Measurements from ENCODE around the gene RPS6KC1. TPM values are rescaled to one million over a fixed set of nuclear protein-coding genes. Genes with fewer than 3 reads are reported as not detected.

The RPS6KC1 gene
- total RNA-seq, 5 donors from 2014 or later (not counting 1 experiment from before 2014, with no cell fraction given): 11.0 to 12.8 (median 11.7) TPM

DNA sequence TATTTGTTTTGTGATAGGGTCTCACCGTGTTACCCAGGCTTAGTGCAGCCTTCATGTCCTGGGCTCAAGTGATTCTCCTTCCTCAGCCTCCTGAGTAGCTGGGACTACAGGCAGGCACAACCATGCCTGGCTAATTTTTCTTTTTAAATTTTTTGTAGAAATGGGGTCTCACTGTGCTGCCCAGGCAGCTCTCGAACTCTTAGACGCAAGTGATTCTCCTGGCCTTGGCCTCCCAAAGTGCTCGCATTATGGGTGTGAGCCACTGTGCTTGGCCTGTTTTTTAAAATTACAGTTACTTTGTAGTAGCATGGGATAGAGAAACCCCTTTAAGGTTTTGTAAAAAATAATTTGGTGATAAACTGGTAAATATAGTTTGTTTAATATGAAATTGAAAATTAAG lies 69.9 kb downstream of the RPS6KC1 start:
- no peaks in the 10 kb centered on the region for H3K27me3 Mint-ChIP-seq
- no peak overlapping the region for H3K27ac Mint-ChIP-seq
- no peaks in the 10 kb centered on the region for H3K9me3 Mint-ChIP-seq
- peaks cover 3% of the 10 kb centered on the region for H3K36me3 Mint-ChIP-seq
- Histone ChIP-seq H3K27me3 (replicated peaks in 1 of 2; ENCODE audit: control insufficient read depth in 2 of 2, extremely low read depth in 1 of 2, insufficient read depth in 2 of 2, low read length in 1 of 2) (no peaks in the 10 kb centered on the region), H3K36me3 (ENCODE audit: control insufficient read depth in 2 of 2, extremely low read depth in 1 of 2, insufficient read depth in 1 of 2, low read length in 1 of 2) (no peaks in the 10 kb centered on the region), H3K4me1 (ENCODE audit: control insufficient read depth in 1 of 2, extremely low read depth in 1 of 2, insufficient read depth in 2 of 2, low read length in 2 of 2) (no peaks in the 10 kb centered on the region), H3K27ac (ENCODE audit: low read length) (no peak overlapping the region), H3K4me3 (ENCODE audit: control insufficient read depth in 1 of 2, extremely low read depth in 1 of 2, low read length in 1 of 2) (no peak overlapping the region), H3K9me3 (no peaks in the 10 kb centered on the region)
- H3K4me1 Mint-ChIP-seq: peaks cover 0 to 3% (median 0%) of the 10 kb centered on the region in 3 donors
- DNase-seq (no peak), ATAC-seq (replicated peaks in 1 of 4) (no peak)
- ChIA-PET CTCF (interaction anchor here in 1 of 2 donors (1.2 kb wide), 1 partner anchor 9 kb away, joined by 4 read pairs; no protein-coding TSS in a partner anchor), POLR2A (no interaction called here)
- H3K4me3 Mint-ChIP-seq: no peak overlapping the region
- WGBS (ENCODE audit: insufficient coverage): 100% methylated on average over 4 of the region's 4 CpGs

DNA sequence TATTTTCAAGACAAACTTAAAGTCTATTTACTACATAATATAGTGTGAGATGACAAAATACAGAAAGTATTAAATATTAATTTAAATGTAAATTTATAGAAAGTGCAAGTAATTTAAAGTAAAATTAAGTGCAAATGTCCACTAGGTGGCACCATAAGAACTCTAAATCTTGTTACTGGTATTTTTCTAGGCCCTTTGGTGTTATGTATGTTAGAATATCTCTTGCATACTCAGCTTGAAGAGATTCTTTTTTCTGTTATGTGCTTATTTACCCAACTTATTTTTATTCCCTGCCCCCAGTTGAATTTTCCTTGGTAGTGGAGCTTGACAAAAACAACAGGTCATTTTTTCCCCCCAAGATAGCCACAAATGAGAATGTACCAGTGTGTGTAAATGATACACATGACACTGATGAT lies 71.5 kb downstream of the RPS6KC1 start:
- H3K27ac Mint-ChIP-seq: no peak overlapping the region
- Histone ChIP-seq H3K4me3 (ENCODE audit: control insufficient read depth in 1 of 2, extremely low read depth in 1 of 2, low read length in 1 of 2) (no peak overlapping the region), H3K9me3 (no peaks in the 10 kb centered on the region), H3K36me3 (ENCODE audit: control insufficient read depth in 2 of 2, extremely low read depth in 1 of 2, insufficient read depth in 1 of 2, low read length in 1 of 2) (no peaks in the 10 kb centered on the region), H3K4me1 (ENCODE audit: control insufficient read depth in 1 of 2, extremely low read depth in 1 of 2, insufficient read depth in 2 of 2, low read length in 2 of 2) (no peaks in the 10 kb centered on the region), H3K27ac (ENCODE audit: low read length) (no peak overlapping the region), H3K27me3 (replicated peaks in 1 of 2; ENCODE audit: control insufficient read depth in 2 of 2, extremely low read depth in 1 of 2, insufficient read depth in 2 of 2, low read length in 1 of 2) (no peaks in the 10 kb centered on the region)
- H3K36me3 Mint-ChIP-seq: peaks cover 3% of the 10 kb centered on the region
- DNase-seq: peak in 1 of 35 experiments; percentile 49
- ChIA-PET CTCF (interaction anchor here (0.7 to 1.9 kb wide), 3 partner anchors 11 to 1207 kb away, joined by 3 to 4 read pairs (median 4); no protein-coding TSS in a partner anchor), POLR2A (no interaction called here)
- no peaks in the 10 kb centered on the region for H3K27me3 Mint-ChIP-seq
- ATAC-seq (replicated peaks in 1 of 4): no peak
- H3K4me1 Mint-ChIP-seq: peaks cover 0 to 3% (median 0%) of the 10 kb centered on the region in 3 donors
- no peaks in the 10 kb centered on the region for H3K9me3 Mint-ChIP-seq
- H3K4me3 Mint-ChIP-seq: no peak overlapping the region

DNA sequence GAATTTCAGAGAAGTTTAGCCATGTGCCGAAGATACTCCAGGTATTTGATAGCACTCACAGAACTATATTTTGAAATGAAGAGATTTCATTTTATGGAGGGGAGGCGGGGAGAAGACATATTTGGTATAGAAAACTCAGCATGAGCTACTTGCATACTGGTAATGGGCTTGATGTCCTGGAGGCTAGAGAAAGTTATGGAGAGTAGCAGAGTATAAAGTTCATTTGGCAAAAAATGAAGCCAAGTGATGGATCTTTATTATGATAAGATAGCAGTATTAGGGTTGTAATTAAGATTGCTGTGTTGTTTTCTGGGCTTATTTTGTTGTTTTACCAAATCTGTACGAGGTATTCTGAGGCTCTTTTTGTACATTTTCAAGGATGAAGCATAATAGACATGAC lies 72.0 kb downstream of the RPS6KC1 start:
- 100% methylated on average over 1 of the region's 3 CpGs for WGBS (ENCODE audit: insufficient coverage)
- Mint-ChIP-seq H3K27ac (no peak overlapping the region), H3K27me3 (no peaks in the 10 kb centered on the region), H3K4me3 (no peak overlapping the region), H3K4me1 (peaks cover 0 to 3% (median 0%) of the 10 kb centered on the region in 3 donors), H3K9me3 (no peaks in the 10 kb centered on the region), H3K36me3 (peaks cover 3% of the 10 kb centered on the region)
- Histone ChIP-seq H3K4me3 (ENCODE audit: control insufficient read depth in 1 of 2, extremely low read depth in 1 of 2, low read length in 1 of 2) (no peak overlapping the region), H3K27me3 (replicated peaks in 1 of 2; ENCODE audit: control insufficient read depth in 2 of 2, extremely low read depth in 1 of 2, insufficient read depth in 2 of 2, low read length in 1 of 2) (no peaks in the 10 kb centered on the region), H3K27ac (ENCODE audit: low read length) (no peak overlapping the region), H3K36me3 (ENCODE audit: control insufficient read depth in 2 of 2, extremely low read depth in 1 of 2, insufficient read depth in 1 of 2, low read length in 1 of 2) (no peaks in the 10 kb centered on the region), H3K9me3 (no peaks in the 10 kb centered on the region), H3K4me1 (ENCODE audit: control insufficient read depth in 1 of 2, extremely low read depth in 1 of 2, insufficient read depth in 2 of 2, low read length in 2 of 2) (no peaks in the 10 kb centered on the region)
- DNase-seq (no peak), ATAC-seq (replicated peaks in 1 of 4) (no peak)
- CTCF ChIA-PET: interaction anchor here (1.2 to 1.9 kb wide), 3 partner anchors 11 to 1206 kb away, joined by 3 to 4 read pairs (median 3); no protein-coding TSS in a partner anchor
- POLR2A ChIA-PET: no interaction called here

DNA sequence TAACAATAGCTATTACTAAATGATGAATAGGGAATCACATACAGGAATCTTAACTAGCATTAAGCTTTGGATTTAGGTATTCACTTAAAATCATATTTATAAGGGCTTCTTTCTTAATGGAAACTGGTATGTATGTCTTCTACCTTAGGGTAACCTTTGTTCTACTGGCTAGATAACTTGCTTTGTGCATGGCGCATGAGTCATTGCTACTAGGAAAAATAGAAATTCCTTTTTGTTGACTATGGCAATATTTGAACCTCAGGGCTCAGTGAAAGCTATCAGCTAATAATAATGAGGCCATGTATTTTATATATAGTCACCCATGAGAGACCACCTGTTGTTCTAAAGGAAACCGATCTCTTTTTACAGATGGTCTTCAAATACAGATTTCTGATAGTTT lies 72.5 kb downstream of the RPS6KC1 start:
- ChIA-PET CTCF (interaction anchor here (1.2 to 1.9 kb wide), 3 partner anchors 10 to 1206 kb away, joined by 3 to 4 read pairs (median 3); no protein-coding TSS in a partner anchor), POLR2A (no interaction called here)
- H3K27me3 ChIP-seq (replicated peaks in 1 of 2; ENCODE audit: control insufficient read depth in 2 of 2, extremely low read depth in 1 of 2, insufficient read depth in 2 of 2, low read length in 1 of 2): no peaks in the 10 kb centered on the region
- Mint-ChIP-seq H3K9me3 (no peaks in the 10 kb centered on the region), H3K36me3 (peaks cover 3% of the 10 kb centered on the region), H3K27me3 (no peaks in the 10 kb centered on the region), H3K4me3 (no peak overlapping the region), H3K4me1 (peaks cover 0 to 3% (median 0%) of the 10 kb centered on the region in 3 donors), H3K27ac (no peak overlapping the region)
- no peak for DNase-seq
- ATAC-seq (replicated peaks in 1 of 4): no peak
- H3K36me3 ChIP-seq (ENCODE audit: control insufficient read depth in 2 of 2, extremely low read depth in 1 of 2, insufficient read depth in 1 of 2, low read length in 1 of 2): no peaks in the 10 kb centered on the region
- no peak overlapping the region for H3K4me3 ChIP-seq (ENCODE audit: control insufficient read depth in 1 of 2, extremely low read depth in 1 of 2, low read length in 1 of 2)
- no peaks in the 10 kb centered on the region for H3K9me3 ChIP-seq
- no CpG with 5 or more reads among the region's 2 CpGs for WGBS (ENCODE audit: insufficient coverage)
- H3K4me1 ChIP-seq (ENCODE audit: control insufficient read depth in 1 of 2, extremely low read depth in 1 of 2, insufficient read depth in 2 of 2, low read length in 2 of 2): no peaks in the 10 kb centered on the region
- H3K27ac ChIP-seq (ENCODE audit: low read length): no peak overlapping the region

DNA sequence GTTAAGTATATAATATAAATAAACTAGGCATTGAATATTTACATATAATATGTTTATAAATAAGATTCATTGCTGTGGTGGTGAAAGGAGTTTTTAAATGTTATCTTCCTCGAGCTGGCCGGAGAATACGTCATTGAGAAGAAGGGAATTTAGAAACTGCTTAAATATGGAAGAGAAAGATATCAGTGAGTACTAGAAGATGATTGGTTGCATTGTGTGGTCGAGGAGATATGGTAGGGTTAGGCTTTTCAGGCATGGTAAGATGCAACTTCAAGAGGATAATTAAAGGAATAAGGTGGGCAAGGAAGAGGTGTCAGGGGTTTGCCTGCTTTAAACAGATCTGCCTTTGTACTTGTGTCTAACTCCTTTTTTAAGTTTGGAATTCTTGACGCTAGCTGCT lies 73.5 kb downstream of the RPS6KC1 start:
- ChIA-PET CTCF (no interaction called here), POLR2A (no interaction called here)
- H3K4me1 ChIP-seq (ENCODE audit: control insufficient read depth in 1 of 2, extremely low read depth in 1 of 2, insufficient read depth in 2 of 2, low read length in 2 of 2): no peaks in the 10 kb centered on the region
- no peaks in the 10 kb centered on the region for H3K27me3 ChIP-seq (replicated peaks in 1 of 2; ENCODE audit: control insufficient read depth in 2 of 2, extremely low read depth in 1 of 2, insufficient read depth in 2 of 2, low read length in 1 of 2)
- H3K9me3 ChIP-seq: no peaks in the 10 kb centered on the region
- Mint-ChIP-seq H3K9me3 (no peaks in the 10 kb centered on the region), H3K36me3 (peaks cover 3% of the 10 kb centered on the region), H3K27me3 (no peaks in the 10 kb centered on the region), H3K27ac (no peak overlapping the region), H3K4me1 (peaks cover 0 to 5% (median 3%) of the 10 kb centered on the region in 3 donors), H3K4me3 (no peak overlapping the region)
- no peak overlapping the region for H3K4me3 ChIP-seq (ENCODE audit: control insufficient read depth in 1 of 2, extremely low read depth in 1 of 2, low read length in 1 of 2)
- ATAC-seq (replicated peaks in 1 of 4) (no peak), DNase-seq (no peak)
- no peak overlapping the region for H3K27ac ChIP-seq (ENCODE audit: low read length)
- H3K36me3 ChIP-seq (ENCODE audit: control insufficient read depth in 2 of 2, extremely low read depth in 1 of 2, insufficient read depth in 1 of 2, low read length in 1 of 2): no peaks in the 10 kb centered on the region
- 92% methylated on average over 4 of the region's 5 CpGs for WGBS (ENCODE audit: insufficient coverage)

DNA sequence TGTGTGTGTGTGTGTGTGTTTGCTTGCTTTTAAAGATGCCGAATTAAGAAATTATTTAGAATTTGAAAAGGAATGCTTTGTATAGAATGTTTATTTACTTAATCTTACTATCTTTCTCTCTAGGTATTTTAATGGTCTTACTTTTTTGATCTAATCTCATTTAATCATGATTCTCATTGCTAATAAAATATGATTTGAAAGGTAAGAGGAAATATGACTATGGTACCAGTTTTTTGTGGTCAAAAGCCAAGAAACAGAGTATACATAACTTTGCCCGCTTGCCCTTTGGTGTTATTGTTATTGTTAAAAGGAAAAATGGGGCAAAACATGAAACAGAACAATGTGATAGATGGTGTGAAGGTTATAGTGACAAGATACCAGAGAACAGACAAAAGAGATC lies 74.6 kb downstream of the RPS6KC1 start:
- no peak for ATAC-seq (replicated peaks in 1 of 4)
- ChIA-PET POLR2A (no interaction called here), CTCF (no interaction called here)
- no peaks in the 10 kb centered on the region for H3K27me3 Mint-ChIP-seq
- Histone ChIP-seq H3K27me3 (replicated peaks in 1 of 2; ENCODE audit: control insufficient read depth in 2 of 2, extremely low read depth in 1 of 2, insufficient read depth in 2 of 2, low read length in 1 of 2) (no peaks in the 10 kb centered on the region), H3K9me3 (no peaks in the 10 kb centered on the region), H3K27ac (ENCODE audit: low read length) (no peak overlapping the region), H3K36me3 (ENCODE audit: control insufficient read depth in 2 of 2, extremely low read depth in 1 of 2, insufficient read depth in 1 of 2, low read length in 1 of 2) (no peaks in the 10 kb centered on the region), H3K4me1 (ENCODE audit: control insufficient read depth in 1 of 2, extremely low read depth in 1 of 2, insufficient read depth in 2 of 2, low read length in 2 of 2) (no peaks in the 10 kb centered on the region), H3K4me3 (ENCODE audit: control insufficient read depth in 1 of 2, extremely low read depth in 1 of 2, low read length in 1 of 2) (no peak overlapping the region)
- H3K9me3 Mint-ChIP-seq: no peaks in the 10 kb centered on the region
- DNase-seq: no peak
- peaks cover 0 to 6% (median 3%) of the 10 kb centered on the region in 3 donors for H3K4me1 Mint-ChIP-seq
- no CpG with 5 or more reads among the region's 2 CpGs for WGBS (ENCODE audit: insufficient coverage)
- H3K4me3 Mint-ChIP-seq: no peak overlapping the region
- peaks cover 8% of the 10 kb centered on the region for H3K36me3 Mint-ChIP-seq
- no peak overlapping the region for H3K27ac Mint-ChIP-seq

DNA sequence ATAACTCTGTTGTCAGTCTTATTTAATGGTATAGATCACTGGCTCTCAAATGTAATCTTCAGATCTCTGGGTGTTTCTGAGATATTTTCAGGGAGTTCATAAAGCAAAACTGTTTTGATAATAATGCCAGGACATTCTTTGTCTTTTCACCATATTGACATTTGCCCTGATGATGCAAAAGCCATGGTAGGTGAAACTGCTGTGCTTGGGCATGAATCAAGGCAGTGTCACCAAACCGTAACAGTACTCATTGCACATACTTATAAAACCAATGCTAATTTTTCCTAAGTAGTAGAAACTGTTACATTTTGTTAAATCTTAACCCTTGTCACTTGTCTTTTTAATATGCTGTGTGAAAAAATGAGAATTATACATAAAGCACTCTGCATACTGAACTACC lies 76.0 kb downstream of the RPS6KC1 start:
- Histone ChIP-seq H3K4me1 (ENCODE audit: control insufficient read depth in 1 of 2, extremely low read depth in 1 of 2, insufficient read depth in 2 of 2, low read length in 2 of 2) (no peaks in the 10 kb centered on the region), H3K36me3 (ENCODE audit: control insufficient read depth in 2 of 2, extremely low read depth in 1 of 2, insufficient read depth in 1 of 2, low read length in 1 of 2) (no peaks in the 10 kb centered on the region), H3K4me3 (ENCODE audit: control insufficient read depth in 1 of 2, extremely low read depth in 1 of 2, low read length in 1 of 2) (no peak overlapping the region), H3K27me3 (replicated peaks in 1 of 2; ENCODE audit: control insufficient read depth in 2 of 2, extremely low read depth in 1 of 2, insufficient read depth in 2 of 2, low read length in 1 of 2) (no peaks in the 10 kb centered on the region), H3K27ac (ENCODE audit: low read length) (no peak overlapping the region), H3K9me3 (no peaks in the 10 kb centered on the region)
- no peak overlapping the region for H3K4me3 Mint-ChIP-seq
- ATAC-seq (replicated peaks in 1 of 4) (no peak), DNase-seq (no peak)
- ChIA-PET CTCF (no interaction called here), POLR2A (no interaction called here)
- no peaks in the 10 kb centered on the region for H3K9me3 Mint-ChIP-seq
- WGBS (ENCODE audit: insufficient coverage): no CpG with 5 or more reads among the region's 1 CpG
- H3K27me3 Mint-ChIP-seq: no peaks in the 10 kb centered on the region
- no peak overlapping the region for H3K27ac Mint-ChIP-seq
- peaks cover 0 to 6% (median 0%) of the 10 kb centered on the region in 3 donors for H3K4me1 Mint-ChIP-seq
- peaks cover 11% of the 10 kb centered on the region for H3K36me3 Mint-ChIP-seq
